Transverse colon (tissue), 4 donors: Measurements from ENCODE around the gene JAG1.

Experiments used
- POLR2A ChIP-seq: fragments of 450-650 bp; IDR thresholded peaks from one replicate; pipeline ENCODE4 v1.6.1; 2016; ENCODE audit warnings: antibody characterized with exemption, mild to moderate bottlenecking, moderate library complexity
- POLR2AphosphoS5 ChIP-seq, 3 donors: sonication (generic); formaldehyde crosslinking; IDR thresholded peaks; one replicate each; pipeline ENCODE4 v1.6.1; 2016; ENCODE audit warnings: antibody characterized with exemption in 3 of 3
- TF ChIP-seq, protein P1 (sequence below), 5 experiments: fragments of 200-600 bp in 3 of 5; fragments of 450-650 bp in 2 of 5; sonication (generic) in 3 of 5; IDR thresholded peaks; 1 replicate in 2 of 5; 2 replicates in 3 of 5; pipeline ENCODE4 v1.5.1; 2016 to 2017; ENCODE audit warnings: antibody characterized with exemption in 5 of 5, inconsistent platforms in 3 of 5, mild to moderate bottlenecking in 2 of 5, moderate library complexity in 1 of 5

DNA sequence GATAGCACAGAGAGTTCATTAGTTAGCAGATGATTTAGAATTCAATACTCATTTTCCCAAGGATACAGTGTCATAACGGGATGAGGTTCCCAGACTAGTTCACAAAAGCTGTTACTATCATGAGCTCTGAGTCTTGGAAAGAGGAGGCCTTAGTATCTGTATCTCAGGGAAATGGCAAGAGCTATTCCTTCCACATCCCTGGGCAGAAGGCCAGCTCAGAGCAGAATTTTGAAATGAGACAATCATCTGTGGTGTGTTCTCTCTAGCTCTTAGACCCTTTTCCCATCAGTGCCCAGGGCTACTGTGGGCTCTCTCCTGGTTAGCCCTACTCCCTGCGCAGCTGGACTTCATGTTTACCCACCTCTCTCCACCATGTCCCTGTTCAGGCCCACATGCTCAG lies 64.5 kb downstream of the JAG1 start:
- TF ChIP-seq, protein P1, sequence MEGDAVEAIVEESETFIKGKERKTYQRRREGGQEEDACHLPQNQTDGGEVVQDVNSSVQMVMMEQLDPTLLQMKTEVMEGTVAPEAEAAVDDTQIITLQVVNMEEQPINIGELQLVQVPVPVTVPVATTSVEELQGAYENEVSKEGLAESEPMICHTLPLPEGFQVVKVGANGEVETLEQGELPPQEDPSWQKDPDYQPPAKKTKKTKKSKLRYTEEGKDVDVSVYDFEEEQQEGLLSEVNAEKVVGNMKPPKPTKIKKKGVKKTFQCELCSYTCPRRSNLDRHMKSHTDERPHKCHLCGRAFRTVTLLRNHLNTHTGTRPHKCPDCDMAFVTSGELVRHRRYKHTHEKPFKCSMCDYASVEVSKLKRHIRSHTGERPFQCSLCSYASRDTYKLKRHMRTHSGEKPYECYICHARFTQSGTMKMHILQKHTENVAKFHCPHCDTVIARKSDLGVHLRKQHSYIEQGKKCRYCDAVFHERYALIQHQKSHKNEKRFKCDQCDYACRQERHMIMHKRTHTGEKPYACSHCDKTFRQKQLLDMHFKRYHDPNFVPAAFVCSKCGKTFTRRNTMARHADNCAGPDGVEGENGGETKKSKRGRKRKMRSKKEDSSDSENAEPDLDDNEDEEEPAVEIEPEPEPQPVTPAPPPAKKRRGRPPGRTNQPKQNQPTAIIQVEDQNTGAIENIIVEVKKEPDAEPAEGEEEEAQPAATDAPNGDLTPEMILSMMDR (IDR thresholded peaks at IDR 0.05): no peak
- no peak for TF ChIP-seq POLR2A
- TF ChIP-seq POLR2AphosphoS5 (IDR thresholded peaks at IDR 0.05): no peak
